Activated B cell treated with CpG ODN at 0.5 μM for 24 hours (primary cell): ENCODE results near the gene CST7. TPM values are rescaled to one million over a fixed set of nuclear protein-coding genes. Genes with fewer than 3 reads are reported as not detected.

ENCODE experiments used
- ATAC-seq: fragments of 200-7000 bp; cut with Tn5 transposase; one replicate; pipeline ENCODE4 v1.10.0; 2021; ENCODE audit warnings: low read depth, mild to moderate bottlenecking, moderate library complexity
- CTCF ChIA-PET: fragments of 350-600 bp; sonication (Branson Sonifier 250); formaldehyde crosslinking; loops from one replicate; lab custom pipeline; 2021; ENCODE audit warnings: antibody characterized with exemption; lab: Charles Lee
- POLR2A ChIA-PET: fragments of 350-600 bp; sonication (Branson Sonifier 250); formaldehyde crosslinking; loops from one replicate; lab custom pipeline; 2021; ENCODE audit warnings: antibody characterized with exemption; lab: Charles Lee
- DNase-seq: peaks from one replicate; pipeline ENCODE4 v3.0.0; 2022
- H3K27ac Mint-ChIP-seq: one replicate; pipeline ENCODE4 v1.8.0; 2020; ENCODE audit warnings: mixed read lengths
- H3K27me3 Mint-ChIP-seq: one replicate; pipeline ENCODE4 v1.8.0; 2021; ENCODE audit warnings: mixed read lengths
- H3K36me3 Mint-ChIP-seq: one replicate; pipeline ENCODE4 v1.8.0; 2021; ENCODE audit warnings: low read depth, mixed read lengths
- H3K4me1 Mint-ChIP-seq: one replicate; pipeline ENCODE4 v1.8.0; 2021; ENCODE audit warnings: mixed read lengths
- H3K4me3 Mint-ChIP-seq: one replicate; pipeline ENCODE4 v1.8.0; 2020; ENCODE audit warnings: mild to moderate bottlenecking, mixed read lengths
- H3K9me3 Mint-ChIP-seq: one replicate; pipeline ENCODE4 v1.8.0; 2020; ENCODE audit warnings: mixed read lengths
- intact Hi-C: fragments of 100-400 bp; cut with micrococcal nuclease; formaldehyde crosslinking; loops from one replicate; pipeline ENCODE4 v1.15.1; 2024
- total RNA-seq: library from RNA; stranded (reverse); gene quantifications from 2 replicates; pipeline ENCODE4 v1.2.3, GENCODE V29; 2022
- TF ChIP-seq, protein P1 (sequence below): fragments of 200-600 bp; IDR thresholded peaks from one replicate; pipeline ENCODE4 v1.8.0; 2022; ENCODE audit warnings: antibody characterized with exemption, mild to moderate bottlenecking

Gene CST7
- total RNA-seq, 1 donor from 2014 or later: 1.0 TPM

DNA sequence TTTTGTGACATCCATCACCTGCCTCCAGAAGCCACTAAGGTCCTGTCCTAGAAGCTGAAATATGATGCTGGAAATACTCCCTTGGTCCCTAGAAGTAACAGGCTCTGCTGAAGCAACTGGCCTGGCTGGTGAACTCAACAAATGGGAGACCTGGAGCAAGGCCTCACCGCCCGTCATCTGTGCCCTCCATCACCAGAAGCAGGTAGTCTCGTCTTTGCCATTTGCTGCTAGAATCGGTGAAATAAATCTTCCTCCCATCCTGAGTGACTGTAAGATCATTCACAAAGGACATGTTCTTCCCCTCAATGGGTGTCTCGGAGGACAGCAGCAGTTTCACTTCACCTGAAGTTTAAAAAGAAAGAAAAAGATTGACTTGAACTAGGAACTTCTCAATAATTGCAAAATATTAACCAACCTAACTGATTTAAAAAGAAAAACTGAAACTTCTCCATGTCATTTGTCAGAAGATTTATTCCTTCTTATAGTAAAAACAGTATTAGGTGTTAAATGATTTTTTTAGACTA lies 21.0 kb downstream of the CST7 start:
- intact Hi-C loops: no loop called here
- TF ChIP-seq, protein P1, sequence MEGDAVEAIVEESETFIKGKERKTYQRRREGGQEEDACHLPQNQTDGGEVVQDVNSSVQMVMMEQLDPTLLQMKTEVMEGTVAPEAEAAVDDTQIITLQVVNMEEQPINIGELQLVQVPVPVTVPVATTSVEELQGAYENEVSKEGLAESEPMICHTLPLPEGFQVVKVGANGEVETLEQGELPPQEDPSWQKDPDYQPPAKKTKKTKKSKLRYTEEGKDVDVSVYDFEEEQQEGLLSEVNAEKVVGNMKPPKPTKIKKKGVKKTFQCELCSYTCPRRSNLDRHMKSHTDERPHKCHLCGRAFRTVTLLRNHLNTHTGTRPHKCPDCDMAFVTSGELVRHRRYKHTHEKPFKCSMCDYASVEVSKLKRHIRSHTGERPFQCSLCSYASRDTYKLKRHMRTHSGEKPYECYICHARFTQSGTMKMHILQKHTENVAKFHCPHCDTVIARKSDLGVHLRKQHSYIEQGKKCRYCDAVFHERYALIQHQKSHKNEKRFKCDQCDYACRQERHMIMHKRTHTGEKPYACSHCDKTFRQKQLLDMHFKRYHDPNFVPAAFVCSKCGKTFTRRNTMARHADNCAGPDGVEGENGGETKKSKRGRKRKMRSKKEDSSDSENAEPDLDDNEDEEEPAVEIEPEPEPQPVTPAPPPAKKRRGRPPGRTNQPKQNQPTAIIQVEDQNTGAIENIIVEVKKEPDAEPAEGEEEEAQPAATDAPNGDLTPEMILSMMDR: no peak
- Mint-ChIP-seq H3K27me3 (no peaks in the 10 kb centered on the region), H3K27ac (no peak overlapping the region), H3K36me3 (peaks cover 87% of the 10 kb centered on the region), H3K9me3 (no peaks in the 10 kb centered on the region), H3K4me3 (no peak overlapping the region), H3K4me1 (peaks cover 7% of the 10 kb centered on the region)
- ChIA-PET CTCF (no interaction called here), POLR2A (no interaction called here)
- DNase-seq: no peak
- no peak for ATAC-seq

DNA sequence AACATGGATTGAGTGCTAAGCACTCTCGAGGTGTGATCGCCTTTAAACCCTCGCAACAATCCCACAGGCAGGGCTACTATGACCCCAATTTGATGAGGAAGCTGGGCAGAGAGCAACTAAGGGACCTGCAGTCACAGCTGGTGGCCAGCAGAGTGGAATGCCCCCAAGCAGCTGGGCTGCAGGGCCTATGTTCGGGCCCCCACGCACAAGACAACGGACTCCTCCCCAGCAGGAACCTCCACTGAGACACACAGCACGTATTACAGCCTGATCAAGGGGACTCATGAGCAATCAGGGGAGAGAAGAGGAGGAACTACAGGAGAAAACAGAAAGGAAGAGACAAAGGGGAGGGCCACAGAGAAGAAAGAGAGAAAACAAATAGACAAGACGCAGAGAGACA lies 21.7 kb downstream of the CST7 start:
- POLR2A ChIA-PET: no interaction called here
- H3K36me3 Mint-ChIP-seq: peaks cover 86% of the 10 kb centered on the region
- DNase-seq: no peak

DNA sequence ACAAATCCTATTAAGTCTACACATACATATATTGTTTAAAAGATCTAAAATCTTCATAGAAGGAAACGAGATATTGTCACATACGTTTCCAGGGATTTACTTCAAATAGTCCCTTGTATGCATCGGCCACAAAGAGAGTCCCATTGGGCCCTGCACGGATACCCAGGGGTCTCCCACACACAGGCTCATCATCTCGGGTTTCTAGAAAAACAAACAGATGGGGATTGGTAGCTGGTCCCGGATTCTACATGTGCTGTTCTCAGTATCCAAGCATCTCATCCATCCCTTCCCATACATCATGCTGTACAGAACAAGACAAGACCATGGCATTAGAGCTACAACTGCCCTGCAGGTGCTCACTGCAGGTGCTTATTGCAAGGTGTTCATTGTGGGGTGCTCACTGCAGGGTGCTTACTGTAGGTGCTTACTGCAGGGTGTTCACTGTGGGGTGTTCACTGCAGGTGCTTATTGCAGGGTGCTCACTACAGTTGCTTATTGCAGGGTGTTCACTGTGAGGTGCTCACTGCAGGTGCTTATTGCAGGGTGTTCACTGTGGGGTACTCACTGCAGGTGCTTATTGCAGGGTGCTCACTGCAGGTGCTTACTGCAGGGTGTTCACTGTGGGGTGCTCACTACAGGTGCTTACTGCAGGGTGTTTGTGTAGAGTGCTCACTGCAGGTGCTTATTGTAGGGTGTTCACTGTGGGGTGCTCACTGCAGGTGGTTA lies 22.5 kb downstream of the CST7 start:
- no peak for ATAC-seq
- Mint-ChIP-seq H3K27ac (no peak overlapping the region), H3K4me3 (no peak overlapping the region), H3K36me3 (peaks cover 86% of the 10 kb centered on the region), H3K9me3 (peaks cover 6% of the 10 kb centered on the region), H3K27me3 (no peaks in the 10 kb centered on the region), H3K4me1 (peaks cover 7% of the 10 kb centered on the region)
- intact Hi-C loops: no loop called here
- TF ChIP-seq, protein P1: no peak
- DNase-seq: no peak
- ChIA-PET POLR2A (no interaction called here), CTCF (no interaction called here)

More for the DNA sequence above, 21.7 kb downstream of the CST7 start:
- ATAC-seq: no peak
- TF ChIP-seq, protein P1: no peak
- H3K27ac Mint-ChIP-seq: no peak overlapping the region
- CTCF ChIA-PET: no interaction called here
- H3K27me3 Mint-ChIP-seq: no peaks in the 10 kb centered on the region
- H3K4me1 Mint-ChIP-seq: peaks cover 7% of the 10 kb centered on the region
- no peak overlapping the region for H3K4me3 Mint-ChIP-seq
- intact Hi-C loops: no loop called here
- H3K9me3 Mint-ChIP-seq: no peaks in the 10 kb centered on the region

GRCh38 chr20:24972341-24972740 lies 23.3 kb downstream of the CST7 start:
- ATAC-seq: no peak
- TF ChIP-seq, protein P1: no peak
- intact Hi-C loops: no loop called here
- Mint-ChIP-seq H3K27ac (no peak overlapping the region), H3K4me1 (peaks cover 7% of the 10 kb centered on the region), H3K4me3 (no peak overlapping the region), H3K36me3 (peaks cover 89% of the 10 kb centered on the region), H3K27me3 (no peaks in the 10 kb centered on the region), H3K9me3 (peaks cover 11% of the 10 kb centered on the region)
- ChIA-PET POLR2A (no interaction called here), CTCF (no interaction called here)
- DNase-seq: no peak

- intact Hi-C loops: no loop called here
- ChIA-PET CTCF (no interaction called here), POLR2A (no interaction called here)
- DNase-seq (no peak), ATAC-seq (no peak)
- Mint-ChIP-seq H3K4me3 (no peak overlapping the region), H3K27ac (no peak overlapping the region), H3K4me1 (peaks cover 7% of the 10 kb centered on the region), H3K27me3 (no peaks in the 10 kb centered on the region), H3K9me3 (peaks cover 11% of the 10 kb centered on the region), H3K36me3 (peaks cover 91% of the 10 kb centered on the region)
- TF ChIP-seq, protein P1: no peak
Measured at GRCh38 chr20:24977336-24977735, 28.3 kb downstream of the CST7 start.
